Stimulated activated CD4-positive, alpha-beta T cell treated with anti-CD3 and anti-CD28 coated beads, Interleukin-4, amount 100 ng/mL, for 4 hours (primary cell): ENCODE data around the gene MED12L.

Experiments used
- DNase-seq, 2 experiments: peaks; one replicate each; pipeline ENCODE4 v3.0.0-alpha.2; 2020

MED12L gene

DNA sequence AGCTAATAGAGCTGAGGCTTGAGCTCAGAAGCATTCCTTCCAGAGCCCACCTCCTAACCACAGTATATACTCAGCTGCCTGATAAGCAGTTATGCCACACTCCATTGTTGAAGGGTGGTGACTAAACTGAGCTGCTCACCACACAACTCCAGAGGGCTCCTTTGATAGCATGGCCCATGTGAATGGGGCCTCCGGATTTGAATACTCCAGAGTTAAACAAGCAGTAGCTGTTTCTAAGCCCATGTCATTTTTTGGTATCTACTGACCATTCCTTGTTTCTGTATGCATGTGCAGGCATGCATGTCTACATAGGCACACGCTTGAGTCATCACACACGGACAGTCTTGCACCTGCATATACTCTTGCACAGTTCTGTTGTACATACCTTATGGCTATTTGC, 346.5 kb downstream of the MED12L start:
- no peak for DNase-seq

DNA sequence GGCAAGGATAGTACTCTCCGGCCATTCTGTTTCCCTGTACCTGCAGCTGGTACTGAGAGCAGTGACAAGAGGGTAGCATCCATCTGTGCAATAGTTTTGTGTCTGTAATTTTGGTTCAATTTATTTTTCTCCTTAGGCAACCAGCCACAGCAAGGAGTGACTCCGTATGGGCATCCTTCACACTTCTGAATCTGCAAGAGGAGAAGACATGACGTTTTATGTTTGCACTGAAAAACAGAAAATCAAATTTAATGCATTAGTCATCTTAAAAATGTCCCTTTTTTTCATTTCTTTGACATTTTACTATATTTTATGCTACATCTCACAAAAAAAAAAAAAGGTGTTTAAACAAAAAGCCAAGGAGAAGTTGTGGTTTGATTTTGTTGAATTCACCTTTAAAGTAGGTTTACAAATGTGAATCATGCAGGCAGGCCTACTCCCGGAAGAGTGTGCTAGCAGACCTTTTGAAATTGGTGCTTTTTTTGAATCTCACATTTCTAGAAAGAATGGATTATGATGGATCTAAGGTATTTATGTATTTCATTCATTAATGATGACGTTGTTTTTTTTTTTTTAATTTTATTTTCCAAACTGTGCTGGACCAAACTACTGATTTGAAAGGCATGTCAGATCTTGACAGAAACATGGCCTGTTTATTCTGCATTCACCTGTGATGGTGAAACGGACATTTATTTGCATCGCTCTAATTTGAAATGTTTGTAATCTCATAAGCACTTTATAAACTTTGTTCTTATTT, 347.3 kb downstream of the MED12L start:
- no peak for DNase-seq

DNA sequence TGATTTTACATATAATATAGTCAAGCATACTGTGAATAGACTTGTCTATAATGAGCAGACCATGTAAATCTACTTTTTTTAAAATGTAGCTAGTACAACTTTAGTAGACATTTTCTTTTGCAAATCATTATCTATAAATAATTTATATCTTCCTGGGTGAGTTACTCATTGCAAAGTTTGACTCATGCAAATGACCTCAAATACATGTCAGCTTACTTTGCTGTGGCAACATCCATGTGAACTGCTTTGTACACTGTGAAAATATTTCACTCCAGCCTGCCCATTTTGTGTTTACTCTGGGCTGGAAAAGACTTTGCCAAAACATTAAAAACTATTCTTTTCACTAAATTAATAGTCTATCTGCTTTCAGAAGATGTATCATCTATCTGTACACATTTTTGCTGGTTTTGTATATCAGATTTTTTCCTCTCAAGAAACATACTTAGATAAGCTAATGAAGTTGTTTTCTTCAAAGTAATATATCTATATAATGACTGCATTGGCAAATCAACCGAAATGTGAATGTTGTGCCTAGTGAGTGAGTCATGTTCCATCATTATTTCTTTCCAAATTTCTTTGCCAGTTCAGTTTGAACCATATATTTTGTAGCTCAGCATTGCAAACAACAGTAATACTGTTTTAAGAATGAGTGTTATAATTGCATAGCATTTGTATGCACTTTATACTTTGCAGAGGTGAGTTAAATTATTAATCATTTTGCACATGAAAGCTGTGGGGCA, 348.9 kb downstream of the MED12L start:
- no peak for DNase-seq

DNA sequence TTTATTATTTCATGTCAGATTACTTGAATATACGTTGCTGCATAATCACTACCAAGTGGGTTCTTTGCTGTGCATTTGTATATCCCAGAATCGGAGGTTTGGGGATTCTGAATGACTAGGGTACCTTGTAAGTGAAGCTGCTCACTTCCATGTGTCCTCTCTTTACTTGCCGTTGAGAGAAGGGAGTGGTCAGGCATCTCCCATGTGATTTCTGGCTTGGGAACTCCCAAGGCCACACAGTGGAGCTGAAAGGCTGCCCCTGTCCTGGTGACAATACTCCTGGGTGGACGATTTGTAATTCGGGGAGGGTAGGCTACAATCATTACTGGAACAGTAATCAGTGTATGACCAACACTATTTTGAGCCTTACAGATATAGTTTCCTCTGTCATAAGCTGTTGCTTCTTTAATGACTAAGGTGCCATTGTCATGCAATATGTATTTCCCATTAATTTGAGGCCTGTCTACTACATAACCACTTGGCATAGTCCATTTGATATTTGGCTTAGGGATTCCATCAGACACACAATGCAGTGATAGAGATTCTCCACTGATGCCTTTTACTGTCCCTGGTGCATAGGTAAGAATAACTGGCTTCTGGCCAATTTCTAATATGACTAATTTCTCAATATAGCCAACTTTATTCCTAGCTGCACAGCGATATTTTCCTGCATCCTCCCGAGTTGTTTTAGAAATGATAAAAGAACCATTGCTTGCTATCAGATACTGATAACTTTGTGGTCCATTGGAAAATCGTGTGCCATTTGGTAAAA, 351.4 kb downstream of the MED12L start:
- no peak for DNase-seq

DNA sequence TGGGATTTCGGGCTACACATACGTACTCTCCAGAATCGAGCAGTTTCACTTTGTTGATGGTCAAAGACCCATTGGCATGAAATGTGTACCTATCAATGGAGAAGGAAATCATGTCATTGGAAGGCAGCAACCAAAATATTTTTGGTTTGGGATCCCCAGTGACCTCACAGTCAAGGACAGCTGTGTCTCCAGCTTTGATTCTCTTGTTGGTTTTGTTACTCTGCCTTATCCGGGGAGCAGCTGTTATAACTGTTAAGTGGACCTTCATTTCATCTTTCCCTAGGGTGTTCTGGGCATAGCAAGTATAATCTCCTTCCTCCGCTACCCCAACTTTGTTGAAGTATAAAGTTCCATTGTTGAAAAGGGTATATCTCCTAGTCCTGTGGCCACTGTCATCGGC, 352.4 kb downstream of the MED12L start:
- DNase-seq = no peak

DNA sequence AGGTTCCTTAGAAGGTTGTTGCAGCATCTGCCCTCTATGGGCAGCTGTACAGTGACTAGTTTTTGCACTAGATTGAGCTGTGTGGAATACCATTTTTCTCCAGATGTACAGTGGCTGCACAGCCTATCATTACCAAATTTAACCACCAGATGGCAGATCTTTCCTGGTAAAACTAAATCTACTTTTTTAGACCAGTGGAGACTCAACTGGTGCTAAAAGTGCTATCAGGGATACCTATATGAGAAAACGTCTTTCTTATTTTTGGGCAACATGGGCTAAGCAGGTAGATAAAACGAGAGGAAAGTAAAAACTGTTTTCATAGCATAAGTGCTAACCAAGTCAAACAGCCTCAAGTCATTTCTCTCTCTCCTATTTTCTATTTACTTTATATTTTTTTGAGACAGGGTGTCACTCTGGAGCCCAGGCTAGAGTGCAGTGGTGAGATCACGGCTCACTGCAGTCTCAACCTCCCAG, 354.2 kb downstream of the MED12L start:
- DNase-seq = no peak

DNA sequence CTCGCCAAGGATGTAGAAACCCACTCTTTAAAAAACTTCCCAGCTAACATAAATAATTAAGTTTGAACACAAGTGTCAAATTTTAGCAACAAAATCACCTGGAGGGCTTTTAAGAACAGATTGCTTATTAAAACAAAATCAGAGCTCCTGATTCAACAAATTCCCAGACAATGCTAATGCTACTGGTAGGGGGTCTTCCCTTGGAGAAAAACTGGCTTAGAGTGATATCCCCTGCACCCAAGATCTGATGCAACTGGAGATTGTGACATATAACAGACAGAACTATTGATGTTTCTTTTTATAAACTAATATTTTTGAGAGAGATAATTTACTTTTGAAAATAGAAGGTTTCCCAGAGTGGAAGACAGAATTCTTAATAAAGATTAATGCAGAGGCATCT, 355.5 kb downstream of the MED12L start:
- DNase-seq = no peak

DNA sequence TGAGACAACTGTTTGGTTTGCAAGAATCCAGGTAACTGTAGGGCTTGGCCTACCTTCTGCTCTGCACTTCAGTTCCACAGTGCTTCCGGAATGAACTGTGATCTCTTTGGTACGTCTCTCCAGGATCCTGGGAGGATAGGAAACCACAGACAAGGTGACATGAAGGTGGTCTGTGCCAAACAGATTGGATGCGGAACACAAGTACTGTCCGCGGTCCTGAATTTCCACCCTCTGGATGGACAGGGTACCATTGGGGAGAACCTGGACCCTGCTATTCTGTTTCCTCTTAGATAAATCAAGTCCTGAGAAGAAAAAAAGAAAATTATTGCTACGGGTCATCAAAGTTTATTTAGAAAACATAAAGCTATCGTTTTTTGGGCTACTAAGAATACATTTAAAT, 358.1 kb downstream of the MED12L start:
- no peak for DNase-seq

DNA sequence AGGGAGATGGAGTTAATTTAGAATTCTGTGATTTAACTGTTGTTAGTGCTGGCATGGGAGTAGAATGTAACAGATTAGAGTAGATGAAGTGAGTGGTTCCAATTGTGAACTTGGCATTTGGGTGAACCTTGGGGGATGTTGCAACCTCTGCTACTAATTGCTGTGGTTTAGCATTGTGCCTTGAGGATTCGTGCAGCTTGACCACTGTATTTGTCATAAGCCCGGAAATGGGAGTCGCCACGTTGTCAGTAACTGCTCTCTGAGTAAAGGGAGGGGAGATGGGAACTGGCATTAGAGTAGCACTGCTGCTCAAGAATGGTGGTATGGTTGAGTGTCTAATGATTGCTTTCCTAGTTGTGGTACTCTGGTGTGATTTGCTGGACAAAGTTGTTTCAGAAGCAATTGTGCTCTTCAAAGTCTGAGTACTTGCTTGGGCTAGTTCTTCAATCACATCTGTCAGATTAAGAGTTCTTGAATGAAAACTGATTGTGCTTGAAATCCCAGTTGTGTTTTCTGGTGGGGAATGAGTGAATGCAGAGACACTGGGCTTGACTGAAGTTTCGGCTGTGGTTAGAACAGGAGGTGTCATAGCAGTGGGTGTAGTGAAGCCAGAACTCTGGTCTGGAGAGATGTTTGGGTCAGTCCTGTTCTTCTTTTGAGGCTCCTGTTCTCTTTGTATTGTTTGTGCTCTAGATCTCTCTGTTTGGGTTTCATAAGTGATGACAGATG, 360.0 kb downstream of the MED12L start:
- DNase-seq = no peak

DNA sequence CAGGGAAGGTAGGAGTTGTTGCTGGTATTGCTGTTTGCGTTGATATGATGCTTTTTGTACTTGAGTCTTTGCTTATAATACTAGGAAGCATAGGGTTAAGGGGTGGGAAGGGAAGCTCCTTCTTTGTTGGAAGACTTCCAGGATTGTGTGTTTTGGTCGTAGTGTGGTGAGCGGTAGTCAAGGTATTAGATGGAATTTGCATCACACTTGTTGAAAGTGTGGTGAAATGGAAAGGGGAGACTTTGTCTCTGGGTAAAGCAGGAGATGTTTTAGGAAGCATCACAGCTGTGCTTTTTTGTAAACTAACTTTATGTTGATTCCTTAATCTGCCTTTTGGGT, 360.5 kb downstream of the MED12L start:
- DNase-seq = no peak

DNA sequence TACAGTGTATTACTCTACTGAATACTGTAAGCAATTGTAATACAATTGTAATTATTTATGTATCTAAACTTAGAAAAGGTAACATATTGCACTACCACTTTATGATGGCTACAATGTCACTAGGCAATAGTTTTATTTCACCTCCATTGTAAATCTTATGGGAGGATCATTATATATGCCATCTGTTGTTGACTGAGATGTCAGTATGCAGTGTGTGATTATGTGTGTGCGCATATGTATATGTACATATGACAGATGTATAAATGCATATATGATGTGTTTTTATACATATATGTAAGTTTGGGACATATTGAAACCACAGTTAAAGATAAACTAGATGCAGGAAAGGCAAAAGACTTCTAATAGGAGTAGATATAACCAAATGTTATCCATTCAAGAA, 366.9 kb downstream of the MED12L start:
- DNase-seq = no peak

DNA sequence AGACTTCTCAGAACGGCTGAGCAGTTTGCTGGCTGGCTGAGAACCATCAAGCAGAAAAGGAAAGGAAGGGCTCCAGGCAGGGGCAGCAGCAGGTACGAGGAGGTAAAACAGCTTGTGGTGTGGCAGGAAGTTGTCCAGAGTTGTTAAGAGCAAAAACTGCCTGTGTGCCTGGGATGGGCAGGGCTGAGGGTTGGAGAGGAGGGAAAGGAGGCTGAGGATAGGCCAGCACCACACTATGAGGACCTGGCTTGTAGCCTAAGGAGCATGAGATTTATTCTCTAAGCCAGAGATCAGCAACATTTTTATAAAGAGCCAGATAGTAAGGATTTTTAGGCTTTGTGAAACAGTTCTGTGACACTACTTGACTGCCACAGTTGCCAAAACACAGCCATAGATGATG, 367.4 kb downstream of the MED12L start:
- no peak for DNase-seq

DNA sequence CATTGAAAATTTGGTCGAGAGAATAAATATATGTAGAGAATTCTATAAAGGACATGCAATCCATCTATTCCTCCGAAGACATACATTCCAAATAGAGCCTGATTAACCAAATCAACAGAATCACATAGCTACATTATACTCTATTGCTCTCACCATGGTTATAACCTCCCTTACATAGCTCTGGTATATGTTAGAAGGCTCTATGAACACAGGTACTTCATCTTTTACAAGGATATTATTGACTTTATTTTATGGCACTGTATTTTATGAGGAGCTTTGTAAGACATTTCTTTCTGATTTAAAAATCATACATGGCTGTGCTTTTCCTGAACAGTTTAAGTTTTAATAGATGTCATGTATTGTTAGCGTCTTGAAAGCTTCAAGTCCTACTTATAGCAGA, 370.6 kb downstream of the MED12L start:
- DNase-seq = no peak

DNA sequence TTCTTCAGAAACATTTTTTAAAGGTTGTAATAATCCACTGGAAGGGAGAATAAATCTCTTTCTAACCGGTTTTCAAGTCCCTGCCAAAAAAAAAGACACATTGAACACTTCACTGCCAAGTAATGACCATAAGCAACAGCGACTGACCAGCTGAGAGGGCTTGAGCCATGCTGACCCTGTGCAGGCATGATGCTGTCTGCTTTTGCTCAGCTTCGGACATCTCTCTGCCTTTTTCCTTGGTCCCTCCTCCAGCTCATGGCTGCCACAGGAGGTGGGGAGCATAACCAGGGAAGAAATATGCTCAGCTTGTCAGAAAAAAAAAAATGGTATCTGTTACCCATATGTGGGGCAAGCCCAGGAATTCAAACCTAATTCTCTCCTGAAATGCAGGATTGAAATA, 373.9 kb downstream of the MED12L start:
- no peak for DNase-seq

DNA sequence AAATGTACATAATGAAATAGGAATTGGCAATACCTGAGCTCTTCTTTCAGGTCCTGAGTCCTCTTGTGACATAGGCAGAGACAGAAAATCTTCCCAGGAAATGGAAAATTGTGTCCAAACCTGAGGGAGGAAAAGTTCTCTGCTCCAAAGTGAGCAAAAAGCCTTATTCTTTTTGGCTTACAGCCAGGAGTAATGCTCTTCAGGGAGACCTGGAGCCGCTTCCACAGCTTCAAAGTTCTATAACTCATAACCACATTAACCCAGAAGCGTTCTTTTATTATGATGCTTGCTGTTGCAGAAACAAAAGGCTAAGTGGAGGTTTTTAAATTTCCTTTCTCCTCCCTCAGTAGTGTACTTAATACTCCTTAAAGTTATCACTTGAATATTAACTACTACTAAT, 374.8 kb downstream of the MED12L start:
- DNase-seq = no peak

DNA sequence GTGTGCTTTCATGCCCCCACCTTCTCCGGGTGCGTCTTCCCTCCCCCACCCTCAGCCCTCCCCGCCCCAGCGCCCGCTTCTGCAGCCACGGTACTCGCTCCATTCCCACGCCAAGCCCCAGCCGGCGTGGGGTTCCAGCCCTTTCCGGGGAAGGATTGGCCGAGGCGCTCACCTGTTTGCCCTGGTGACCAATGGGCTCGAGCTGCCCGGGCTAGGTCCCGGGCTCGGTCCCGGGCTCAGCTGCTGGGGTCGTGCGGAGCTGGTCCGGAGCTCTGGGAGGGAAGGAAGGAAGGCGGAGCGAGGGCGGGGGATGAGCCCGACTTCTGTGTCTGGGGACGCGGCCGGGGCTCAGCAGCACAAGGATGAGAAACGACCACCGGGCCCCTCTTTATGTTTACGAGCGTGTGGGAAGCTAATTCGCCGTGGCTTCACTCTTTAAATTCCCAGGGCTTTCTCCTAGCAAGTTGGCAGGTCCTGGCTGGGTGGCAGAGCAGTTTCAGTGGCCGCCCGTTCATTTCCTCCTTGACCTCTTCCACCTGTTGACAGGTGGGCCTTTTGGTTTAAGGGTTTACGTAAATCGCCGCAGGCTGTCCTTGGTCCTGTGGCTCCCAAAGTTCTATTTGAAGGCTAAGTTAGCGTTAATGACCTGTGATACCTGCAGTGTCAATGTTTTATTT, 375.4 kb downstream of the MED12L start, which contains the start of gene IGSF10:
Gene IGSF10 (minus strand): TSS at position 288 of the 677 bp plus-strand sequence. CDS start 2,352 bp downstream, outside the sequence.
- no peak for DNase-seq

DNA sequence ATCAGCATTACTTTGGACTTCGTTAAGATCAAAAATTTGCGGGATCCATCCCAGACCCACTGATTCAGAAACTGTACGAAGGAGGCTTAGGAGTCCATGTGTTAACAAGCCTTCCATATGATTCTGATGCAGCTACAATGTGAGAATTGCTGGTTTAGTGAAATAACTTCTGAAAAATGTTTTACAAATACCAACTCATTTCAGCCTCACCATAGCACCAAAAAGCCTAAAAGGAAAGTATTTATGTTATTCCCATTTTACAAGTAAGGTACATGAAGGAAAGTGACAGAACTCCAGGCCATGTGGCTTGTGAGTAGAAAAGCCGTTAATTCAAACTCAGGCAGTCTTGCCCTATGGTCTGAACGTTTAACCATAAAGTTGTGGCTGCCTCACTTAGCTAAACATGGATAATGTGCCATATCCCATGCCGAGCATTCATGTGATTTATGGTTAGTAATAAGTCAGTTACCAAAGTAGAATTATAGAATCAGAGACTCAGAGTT, 376.9 kb downstream of the MED12L start:
- DNase-seq = no peak

DNA sequence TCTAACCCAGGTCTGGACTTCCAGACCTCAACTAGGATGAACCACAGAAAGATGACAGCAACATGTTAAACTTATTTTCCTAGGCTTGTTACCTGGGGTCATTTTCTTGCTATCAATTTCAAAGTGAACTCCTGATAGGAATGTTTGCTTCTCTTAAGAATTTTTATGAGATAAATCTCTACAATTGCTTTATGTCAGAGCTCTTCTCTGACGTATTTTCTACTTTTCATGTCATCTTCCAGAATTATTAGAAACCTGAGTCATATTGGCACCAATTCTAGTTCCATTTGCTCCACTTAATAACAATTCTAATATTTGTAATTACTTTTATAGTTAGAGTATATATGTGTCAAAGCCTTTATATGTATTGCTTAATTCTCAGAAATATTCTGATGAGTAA, 377.5 kb downstream of the MED12L start:
- no peak for DNase-seq

DNA sequence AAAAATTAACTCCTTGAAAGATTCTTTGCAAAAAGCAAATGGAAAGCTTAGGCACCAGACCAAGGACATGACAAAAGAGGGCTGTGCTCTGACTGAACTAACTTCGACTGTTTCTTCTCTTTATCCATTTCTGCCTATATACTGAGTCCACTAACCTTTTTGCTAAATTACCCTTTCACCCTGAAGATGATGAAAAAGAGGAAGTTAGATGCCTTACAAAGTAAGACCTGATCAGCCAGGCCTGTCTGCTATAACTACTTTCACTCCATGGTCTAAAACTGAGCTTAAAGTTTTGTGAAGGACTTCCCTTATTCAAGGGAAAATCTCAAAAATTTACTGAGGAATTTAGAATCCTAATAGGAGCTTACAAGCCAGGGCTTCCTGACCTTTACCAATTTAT, 381.6 kb downstream of the MED12L start:
- no peak for DNase-seq

DNA sequence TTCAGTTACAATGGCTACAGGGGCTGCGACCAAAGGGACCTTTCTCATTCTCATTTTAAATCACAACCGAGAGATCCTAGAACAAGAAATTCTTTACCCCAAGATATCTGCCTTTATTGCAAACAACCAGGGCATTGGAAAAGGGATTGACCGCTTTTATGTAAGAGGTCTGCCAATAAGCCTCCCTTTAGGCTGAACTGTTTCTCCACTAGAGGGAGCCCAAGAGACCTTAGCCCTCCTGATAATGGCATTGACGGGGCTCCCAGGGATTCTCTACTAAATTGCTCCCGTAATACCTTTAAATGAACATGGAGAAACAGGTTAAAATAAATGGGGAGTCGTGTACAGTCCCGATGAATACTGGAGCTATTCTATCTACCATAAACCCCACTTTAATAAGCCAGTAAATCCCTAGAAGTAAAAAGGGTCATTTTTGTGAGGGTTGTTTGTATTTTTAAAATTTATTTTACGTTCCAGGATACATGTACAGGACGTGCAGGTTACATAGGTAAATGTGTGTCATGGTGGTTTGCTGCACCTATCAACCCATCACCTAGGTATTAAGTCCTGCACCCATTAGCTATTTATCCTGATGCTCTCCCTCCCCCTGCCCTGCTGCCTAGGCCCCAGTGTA, 382.9 kb downstream of the MED12L start:
- DNase-seq = no peak

DNA sequence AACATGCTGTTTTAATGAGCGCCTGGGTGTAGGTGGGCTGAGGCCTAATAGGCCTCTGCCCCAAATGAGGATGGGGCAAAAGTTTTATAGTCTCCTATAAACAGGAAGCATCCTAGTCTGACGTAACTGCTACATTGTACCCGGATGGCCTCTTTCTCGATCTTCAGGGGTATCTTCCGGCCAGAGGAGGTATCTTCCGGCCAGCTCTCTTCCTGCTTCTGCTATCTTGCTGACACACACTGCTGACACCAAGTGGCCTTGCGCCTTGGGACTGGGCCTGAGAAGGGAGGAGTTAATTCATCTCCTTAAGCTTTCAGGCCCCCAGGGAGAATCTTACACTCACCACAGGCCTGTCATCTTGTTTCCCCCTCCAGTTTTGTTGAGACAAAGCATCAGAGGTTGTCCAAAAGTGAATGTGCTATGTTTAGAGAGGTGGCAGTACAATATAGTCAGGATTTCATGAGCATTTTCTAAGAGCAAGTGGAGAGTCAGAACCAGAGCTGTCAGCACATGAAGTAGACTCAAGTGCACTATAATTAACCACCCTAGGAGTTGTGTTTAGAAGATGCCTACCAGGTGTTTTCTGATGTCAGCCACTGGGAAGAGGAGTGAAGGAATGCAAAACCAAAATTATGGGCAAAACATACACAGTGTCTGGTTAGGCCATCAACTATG, 391.0 kb downstream of the MED12L start:
- DNase-seq = no peak
